Keratinocyte (primary cell): ENCODE measurements around the gene CERK. TPM values are rescaled to one million over a fixed set of nuclear protein-coding genes. Genes with fewer than 3 reads are reported as not detected.

Experiments used
- DNase-seq: peaks from one replicate; pipeline ENCODE4 v3.0.0-alpha.2; 2011; ENCODE audit warnings: low read depth, missing footprints, low spot score
- FAIRE-seq: peaks from 2 replicates; lab custom pipeline; 2011; peaks lifted over from hg19 to GRCh38; lab: Jason Lieb, UNC
- H2AFZ ChIP-seq: 2 replicates; pipeline ENCODE4 v1.6.0; 2012; ENCODE audit warnings: low read length, control low read depth, inconsistent platforms; ENCODE audit not compliant: control insufficient read depth
- H3K27ac ChIP-seq: 2 replicates; pipeline ENCODE4 v1.5.1; 2011; ENCODE audit warnings: low read length; ENCODE audit not compliant: control insufficient read depth, insufficient read depth
- H3K27me3 ChIP-seq: 3 replicates; pipeline ENCODE4 v1.6.0; 2011; ENCODE audit warnings: low read length; ENCODE audit not compliant: control insufficient read depth, insufficient read depth; ENCODE audit errors: extremely low read depth
- H3K36me3 ChIP-seq, 2 experiments: 2 replicates in 1 of 2; 3 replicates in 1 of 2; pipeline ENCODE4 v1.5.1; 2011; ENCODE audit warnings: low read length in 2 of 2, mild to moderate bottlenecking in 1 of 2; ENCODE audit not compliant: control insufficient read depth in 2 of 2, insufficient read depth in 2 of 2; ENCODE audit errors: extremely low read depth in 1 of 2
- H3K4me1 ChIP-seq: 3 replicates; pipeline ENCODE4 v1.5.1; 2011; ENCODE audit warnings: low read length; ENCODE audit not compliant: control insufficient read depth, insufficient read depth; ENCODE audit errors: extremely low read depth
- H3K4me2 ChIP-seq: 3 replicates; pipeline ENCODE4 v1.6.0; 2011; ENCODE audit warnings: low read depth, low read length; ENCODE audit not compliant: control insufficient read depth, insufficient read depth; ENCODE audit errors: extremely low read depth
- H3K4me3 ChIP-seq, 3 experiments: fragments of 200-600 bp in 1 of 3; sonication (generic) in 1 of 3; 2 replicates in 2 of 3; 3 replicates in 1 of 3; pipeline ENCODE4 v1.5.1; 2011 to 2016; ENCODE audit warnings: low read length in 3 of 3, mild to moderate bottlenecking in 3 of 3, control low read depth in 2 of 3, inconsistent platforms in 1 of 3, low read depth in 1 of 3, mixed read lengths in 1 of 3, mixed run types in 1 of 3, moderate library complexity in 1 of 3; ENCODE audit not compliant: control insufficient read depth in 2 of 3, insufficient read depth in 2 of 3; ENCODE audit errors: extremely low read depth in 1 of 3
- H3K79me2 ChIP-seq: 2 replicates; pipeline ENCODE4 v1.6.0; 2012; ENCODE audit warnings: low read length; ENCODE audit not compliant: control insufficient read depth, insufficient read depth
- H3K9ac ChIP-seq: 3 replicates; pipeline ENCODE4 v1.6.0; 2011; ENCODE audit warnings: low read length; ENCODE audit not compliant: control insufficient read depth, insufficient read depth; ENCODE audit errors: extremely low read depth
- H3K9me1 ChIP-seq: 3 replicates; pipeline ENCODE4 v1.6.0; 2011; ENCODE audit warnings: low read length; ENCODE audit not compliant: control insufficient read depth, insufficient read depth; ENCODE audit errors: extremely low read depth
- H3K9me3 ChIP-seq: 2 replicates; pipeline ENCODE4 v1.5.1; 2012; ENCODE audit warnings: low read depth, low read length; ENCODE audit not compliant: control insufficient read depth
- H4K20me1 ChIP-seq: 3 replicates; pipeline ENCODE4 v1.6.0; 2011; ENCODE audit warnings: low read length; ENCODE audit not compliant: control insufficient read depth, insufficient read depth; ENCODE audit errors: extremely low read depth
- EZH2 ChIP-seq: IDR thresholded peaks from one replicate; pipeline ENCODE4 v1.6.1; 2012; ENCODE audit warnings: inconsistent platforms, mild to moderate bottlenecking, low read length, moderate library complexity
- dilution Hi-C: fragments of 300-500 bp; cut with MboI; formaldehyde crosslinking; loops from one replicate; pipeline ENCODE4 v1.7.0; 2020; ENCODE audit warnings: low sequenced_read_pairs; ENCODE audit not compliant: extremely low pct_ligation_motif_present
- polyA plus RNA-seq, 5 experiments: library from polyadenylated mRNA; depleted of rRNA in 3 of 5; stranded (reverse) in 3 of 5; stranded (forward) in 1 of 5; unstranded in 1 of 5; fragments of >200 nt; gene quantifications; 1 replicate in 1 of 5; 2 replicates in 3 of 5; 3 replicates in 1 of 5; pipeline versions ENCODE4 v1.2.1 to v1.2.3, GENCODE V29; 2011 to 2012; ENCODE audit warnings: missing spikeins in 2 of 5, low read depth in 1 of 5, low replicate concordance in 1 of 5
- TF ChIP-seq, protein P1 (sequence below), 3 experiments: IDR thresholded peaks in 1 of 3; conservative IDR thresholded peaks in 1 of 3; optimal IDR thresholded peaks in 1 of 3; 2 replicates in 2 of 3; 3 replicates in 1 of 3; pipeline versions ENCODE3 to v1.5.1; 2011; ENCODE audit warnings: low read length in 3 of 3, mild to moderate bottlenecking in 3 of 3, moderate library complexity in 2 of 3, control low read depth in 1 of 3, inconsistent platforms in 1 of 3; ENCODE audit not compliant: insufficient read depth in 2 of 3; ENCODE audit errors: extremely low read depth in 1 of 3

CERK gene
- polyA plus RNA-seq, 1 donor (not counting 4 experiments of a cell fraction or from before 2014, with no cell fraction given), result 11.9 TPM

DNA sequence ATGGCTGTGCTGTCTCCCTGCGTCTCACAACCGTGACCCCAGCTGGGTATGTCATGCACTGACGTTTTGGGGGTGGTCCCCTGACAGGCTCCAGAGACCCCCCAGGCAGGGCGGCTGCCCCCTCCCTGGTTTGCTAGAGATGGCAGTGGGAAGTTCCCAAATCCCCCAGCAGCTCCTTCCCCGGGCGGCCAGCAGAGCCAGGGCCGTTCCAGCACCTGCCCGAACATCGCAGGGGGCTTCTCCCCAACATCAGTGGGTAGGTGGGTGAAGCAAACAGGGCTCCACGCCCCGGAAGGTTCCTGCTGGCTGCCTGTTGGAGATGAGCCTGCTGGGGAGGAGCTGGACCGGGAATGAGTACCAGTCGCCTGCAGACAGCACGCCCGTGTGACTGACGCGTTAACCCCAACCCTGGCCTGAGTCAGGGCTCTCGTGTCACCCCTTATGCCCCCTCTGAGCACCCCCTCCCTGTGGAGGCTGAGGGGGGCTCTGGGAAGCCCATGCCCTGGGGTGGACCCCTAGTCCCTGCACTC, 72.2 kb downstream of the CERK start:
- DNase-seq (no peak), FAIRE-seq (no peak)
- no peak overlapping the region for H3K9ac ChIP-seq
- no peaks in the 10 kb centered on the region for H3K79me2 ChIP-seq
- H3K9me1 ChIP-seq, result no peaks in the 10 kb centered on the region
- no peaks in the 10 kb centered on the region for H3K9me3 ChIP-seq
- H2AFZ ChIP-seq, result no peak overlapping the region
- H3K4me3 ChIP-seq, result no peak overlapping the region
- no peak overlapping the region for H3K27ac ChIP-seq
- H3K4me2 ChIP-seq, result no peak overlapping the region
- TF ChIP-seq EZH2, result no peak
- TF ChIP-seq, protein P1, sequence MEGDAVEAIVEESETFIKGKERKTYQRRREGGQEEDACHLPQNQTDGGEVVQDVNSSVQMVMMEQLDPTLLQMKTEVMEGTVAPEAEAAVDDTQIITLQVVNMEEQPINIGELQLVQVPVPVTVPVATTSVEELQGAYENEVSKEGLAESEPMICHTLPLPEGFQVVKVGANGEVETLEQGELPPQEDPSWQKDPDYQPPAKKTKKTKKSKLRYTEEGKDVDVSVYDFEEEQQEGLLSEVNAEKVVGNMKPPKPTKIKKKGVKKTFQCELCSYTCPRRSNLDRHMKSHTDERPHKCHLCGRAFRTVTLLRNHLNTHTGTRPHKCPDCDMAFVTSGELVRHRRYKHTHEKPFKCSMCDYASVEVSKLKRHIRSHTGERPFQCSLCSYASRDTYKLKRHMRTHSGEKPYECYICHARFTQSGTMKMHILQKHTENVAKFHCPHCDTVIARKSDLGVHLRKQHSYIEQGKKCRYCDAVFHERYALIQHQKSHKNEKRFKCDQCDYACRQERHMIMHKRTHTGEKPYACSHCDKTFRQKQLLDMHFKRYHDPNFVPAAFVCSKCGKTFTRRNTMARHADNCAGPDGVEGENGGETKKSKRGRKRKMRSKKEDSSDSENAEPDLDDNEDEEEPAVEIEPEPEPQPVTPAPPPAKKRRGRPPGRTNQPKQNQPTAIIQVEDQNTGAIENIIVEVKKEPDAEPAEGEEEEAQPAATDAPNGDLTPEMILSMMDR (optimal IDR thresholded peaks at IDR 0.05 in 1 of 3, IDR thresholded peaks at IDR 0.05 in 1 of 3, conservative IDR thresholded peaks at IDR 0.05 in 1 of 3; ENCODE audit: extremely low read depth in 1 of 3, insufficient read depth in 2 of 3, low read length in 3 of 3), result no peak
- H4K20me1 ChIP-seq, result peaks cover 9% of the 10 kb centered on the region
- H3K4me1 ChIP-seq, result peaks cover 8% of the 10 kb centered on the region
- H3K36me3 ChIP-seq, result peaks cover 0 to 16% of the 10 kb centered on the region in 2 experiments
- no peaks in the 10 kb centered on the region for H3K27me3 ChIP-seq
- dilution Hi-C loops, result no loop called here

DNA sequence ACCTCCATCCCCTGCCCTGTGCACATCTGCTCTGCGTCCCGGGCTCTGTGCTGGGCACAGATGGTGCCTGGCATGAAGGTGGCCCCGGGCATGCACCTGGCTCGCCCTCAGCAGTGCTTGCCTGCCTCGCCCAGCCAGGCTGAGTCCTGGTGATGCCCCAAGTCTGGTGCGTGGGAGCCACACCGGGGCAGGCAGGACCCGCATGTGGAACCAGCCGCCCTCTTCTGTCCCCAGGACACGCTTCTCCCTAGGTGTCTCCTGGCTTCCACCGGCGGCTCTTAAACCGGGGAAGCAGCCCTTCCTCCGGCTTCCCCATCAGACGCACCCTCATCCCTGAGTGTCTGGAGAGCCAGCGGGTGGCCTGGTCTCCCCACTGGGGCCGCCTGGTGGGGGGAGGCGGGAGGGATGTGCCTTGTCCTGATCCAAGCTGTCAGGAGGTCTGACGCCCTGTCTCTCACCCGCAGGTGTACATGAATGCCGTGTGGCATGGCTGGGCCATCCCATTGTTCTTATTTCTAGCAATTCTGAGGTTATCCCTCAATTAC, 72.8 kb downstream of the CERK start:
- Histone ChIP-seq H3K4me1 (peaks cover 14% of the 10 kb centered on the region), H3K36me3 (peaks cover 0 to 16% of the 10 kb centered on the region in 2 experiments), H3K9me3 (no peaks in the 10 kb centered on the region), H3K4me3 (no peak overlapping the region), H3K4me2 (no peak overlapping the region), H3K9me1 (no peaks in the 10 kb centered on the region), H2AFZ (no peak overlapping the region), H3K27ac (no peak overlapping the region), H3K27me3 (no peaks in the 10 kb centered on the region), H3K79me2 (no peaks in the 10 kb centered on the region), H4K20me1 (peaks cover 14% of the 10 kb centered on the region), H3K9ac (no peak overlapping the region)
- dilution Hi-C loops, result no loop called here
- DNase-seq (no peak), FAIRE-seq (no peak)
- TF ChIP-seq EZH2, result no peak
- TF ChIP-seq, protein P1 (optimal IDR thresholded peaks at IDR 0.05 in 1 of 3, IDR thresholded peaks at IDR 0.05 in 1 of 3, conservative IDR thresholded peaks at IDR 0.05 in 1 of 3; ENCODE audit: extremely low read depth in 1 of 3, insufficient read depth in 2 of 3, low read length in 3 of 3), result no peak
